ENCODE measurements around the gene DCTN3.

Gene DCTN3

GRCh38 chr9:34615132-34615531 lies 5.2 kb downstream of the DCTN3 start:
- no peak for DNase-seq

GRCh38 chr9:34612788-34613390 lies 7.4 kb downstream of the DCTN3 start:
- DNase-seq = peak; percentile 65

- DNase-seq = peak; percentile 29
Observed at GRCh38 chr9:34611811-34612787, 8.2 kb downstream of the DCTN3 start, which contains the start of gene RPP25L. Gene RPP25L, minus strand, starts transcription at chr9:34612097. Its CDS starts 801 bp downstream, at chr9:34611296.

GRCh38 chr9:34611251-34611810 lies 9.0 kb downstream of the DCTN3 start:
- no peak for DNase-seq

- no peak for DNase-seq
Observed at GRCh38 chr9:34610434-34611206, 9.7 kb downstream of the DCTN3 start.

- DNase-seq = no peak
Observed at GRCh38 chr9:34607331-34607730, 13.0 kb downstream of the DCTN3 start.

GRCh38 chr9:34606905-34607304 lies 13.4 kb downstream of the DCTN3 start:
- no peak for DNase-seq

GRCh38 chr9:34606190-34606589 lies 14.1 kb downstream of the DCTN3 start:
- DNase-seq = no peak

- DNase-seq = peak; percentile 48
Observed at GRCh38 chr9:34603610-34604231, 16.6 kb downstream of the DCTN3 start.

- DNase-seq = no peak
Observed at GRCh38 chr9:34601937-34602573, 18.2 kb downstream of the DCTN3 start.

GRCh38 chr9:34600908-34601307 lies 19.4 kb downstream of the DCTN3 start:
- DNase-seq = no peak

GRCh38 chr9:34599546-34599945 lies 20.7 kb downstream of the DCTN3 start:
- DNase-seq = no peak

- DNase-seq = no peak
Observed at GRCh38 chr9:34594177-34594576, 26.1 kb downstream of the DCTN3 start.

- no peak for DNase-seq
Observed at GRCh38 chr9:34592895-34593601, 27.2 kb downstream of the DCTN3 start.

- DNase-seq = no peak
Observed at GRCh38 chr9:34591917-34592866, 28.1 kb downstream of the DCTN3 start.

- peak; percentile 35 for DNase-seq
Observed at GRCh38 chr9:34591248-34591916, 28.9 kb downstream of the DCTN3 start.

- no peak for DNase-seq
Observed at GRCh38 chr9:34590381-34591247, 29.7 kb downstream of the DCTN3 start.

- DNase-seq = no peak
Observed at GRCh38 chr9:34589636-34590380, 30.5 kb downstream of the DCTN3 start, which contains the start of gene CNTFR. Gene CNTFR, minus strand, starts transcription at chr9:34589724. Its CDS starts 20,743 bp downstream, at chr9:34568981.

Data from kidney glomerular epithelial cell (primary cell).